SU-DHL-6 (cell line): Measurements from ENCODE around the gene SLC35B2.
A peak's percentile ranks its signal among the peaks of the same experiment; 100 is the strongest.

ENCODE experiments used
- H2AFZ ChIP-seq: fragments of 200-600 bp; sonication (generic); 2 replicates; pipeline ENCODE4 v1.6.1; 2014; ENCODE audit warnings: low read depth, mild to moderate bottlenecking, moderate library complexity, mixed read lengths, antibody characterized with exemption, low read length; ENCODE audit not compliant: severe bottlenecking
- H3F3A ChIP-seq: fragments of 200-600 bp; shearing (Covaris generic); 2 replicates; pipeline ENCODE4 v1.6.0; 2016; ENCODE audit warnings: antibody characterized with exemption, mild to moderate bottlenecking; ENCODE audit not compliant: insufficient read depth
- H3K27ac ChIP-seq: fragments of 200-600 bp; sonication (generic); 2 replicates; pipeline ENCODE4 v1.5.1; 2016; ENCODE audit warnings: low read depth, mild to moderate bottlenecking, low read length, moderate library complexity, mixed read lengths
- H3K27me3 ChIP-seq: fragments of 200-600 bp; sonication (generic), shearing (Covaris generic); 2 replicates; pipeline ENCODE4 v1.6.0; 2014; ENCODE audit warnings: mild to moderate bottlenecking, low read length
- H3K36me3 ChIP-seq: fragments of 200-600 bp; sonication (generic); 2 replicates; pipeline ENCODE4 v1.6.1; 2014; ENCODE audit warnings: mild to moderate bottlenecking, low read length, mixed read lengths
- H3K4me2 ChIP-seq: fragments of 300-600, 200-600 bp; shearing (Covaris generic), sonication (generic); 2 replicates; pipeline ENCODE4 v1.6.0; 2014; ENCODE audit warnings: low read length, low read depth, mild to moderate bottlenecking; ENCODE audit not compliant: poor library complexity, severe bottlenecking
- H3K4me3 ChIP-seq: fragments of 200-600 bp; sonication (generic); 2 replicates; pipeline ENCODE4 v1.5.1; 2014; ENCODE audit warnings: antibody characterized with exemption, low read length, mild to moderate bottlenecking, mixed read lengths; ENCODE audit not compliant: insufficient read depth, poor library complexity, severe bottlenecking
- H3K79me2 ChIP-seq: fragments of 200-600 bp; sonication (generic); 2 replicates; pipeline ENCODE4 v1.6.1; 2014; ENCODE audit warnings: mild to moderate bottlenecking, low read length, moderate library complexity; ENCODE audit not compliant: insufficient read depth
- H3K9ac ChIP-seq: fragments of 200-600 bp; sonication (generic); 2 replicates; pipeline ENCODE4 v1.7.0; 2014; ENCODE audit warnings: mild to moderate bottlenecking, low read length
- H3K9me2 ChIP-seq: fragments of 200-600 bp; sonication (generic); replicated peaks from 2 replicates; pipeline ENCODE4 v1.6.1; 2014; ENCODE audit warnings: low read length; ENCODE audit not compliant: insufficient read depth
- H3K9me3 ChIP-seq: fragments of 200-600 bp; sonication (generic); 2 replicates; pipeline ENCODE4 v1.6.1; 2014; ENCODE audit warnings: low read length, mixed read lengths; ENCODE audit not compliant: insufficient read depth
- H4K20me1 ChIP-seq: fragments of 200-600 bp; sonication (generic); 2 replicates; pipeline ENCODE4 v1.6.1; 2014; ENCODE audit warnings: low read depth, mild to moderate bottlenecking, antibody characterized with exemption, low read length, moderate library complexity, mixed read lengths
- CTCF ChIP-seq: fragments of 200-600 bp; sonication (generic); IDR thresholded peaks from one replicate; pipeline ENCODE4 v1.5.1; 2017; ENCODE audit warnings: antibody characterized with exemption, mild to moderate bottlenecking, low read length, moderate library complexity; ENCODE audit not compliant: insufficient read depth, poor library complexity, severe bottlenecking
- EZH2phosphoT487 ChIP-seq: fragments of 200-600 bp; sonication (generic), shearing (Covaris generic); conservative IDR thresholded peaks from 2 replicates; pipeline ENCODE4 v1.6.1; 2018; ENCODE audit warnings: mild to moderate bottlenecking, antibody characterized with exemption, low read length, moderate library complexity, mixed read lengths

SLC35B2 gene

GRCh38 chr6:44255105-44255808 is 2.1 kb downstream of the SLC35B2 start:
- peaks cover 26% of the 10 kb centered on the region for H3K36me3 ChIP-seq

GRCh38 chr6:44254191-44255104 is 2.9 kb downstream of the SLC35B2 start:
- no peak overlapping the region for H2AFZ ChIP-seq
- peak overlapping the region; percentile 83 for H3K4me2 ChIP-seq
- peaks cover 93% of the 10 kb centered on the region for H3F3A ChIP-seq
- peak overlapping the region; percentile 71 for H3K27ac ChIP-seq
- H4K20me1 ChIP-seq: peaks cover 30% of the 10 kb centered on the region; the same call in 1 of the 2 replicates
- H3K27me3 ChIP-seq: no peaks in the 10 kb centered on the region
- no peak overlapping the region for H3K4me3 ChIP-seq
- peaks cover 34% of the 10 kb centered on the region for H3K36me3 ChIP-seq
- TF ChIP-seq CTCF: no peak
- TF ChIP-seq EZH2phosphoT487: no peak
- H3K79me2 ChIP-seq: peaks cover 20% of the 10 kb centered on the region
- H3K9ac ChIP-seq: no peak overlapping the region
- no peaks in the 10 kb centered on the region for H3K9me3 ChIP-seq
- no peaks in the 10 kb centered on the region for H3K9me2 ChIP-seq

More at GRCh38 chr6:44255105-44255808, 2.1 kb downstream of the SLC35B2 start:
- Histone ChIP-seq H3K9ac (peak overlapping the region; percentile 85), H3K27ac (peak overlapping the region; percentile 71), H3K4me3 (peak overlapping the region; percentile 81), H3K4me2 (peak overlapping the region; percentile 83), H3K79me2 (peaks cover 12% of the 10 kb centered on the region; the same call in 1 of the 2 replicates), H4K20me1 (peaks cover 22% of the 10 kb centered on the region; the same call in 1 of the 2 replicates), H3K9me2 (no peaks in the 10 kb centered on the region), H3K27me3 (no peaks in the 10 kb centered on the region), H3K9me3 (no peaks in the 10 kb centered on the region), H3F3A (peaks cover 85% of the 10 kb centered on the region), H2AFZ (no peak overlapping the region)
- TF ChIP-seq CTCF (no peak), EZH2phosphoT487 (no peak)

GRCh38 chr6:44253307-44254101 is 3.8 kb downstream of the SLC35B2 start:
- Histone ChIP-seq H3K9me2 (no peaks in the 10 kb centered on the region), H2AFZ (no peak overlapping the region), H4K20me1 (peaks cover 39% of the 10 kb centered on the region), H3K79me2 (peaks cover 30% of the 10 kb centered on the region), H3K4me3 (no peak overlapping the region), H3K27ac (peak overlapping the region; percentile 71; the same call in 1 of the 2 replicates), H3K27me3 (no peaks in the 10 kb centered on the region), H3K9ac (no peak overlapping the region), H3K9me3 (no peaks in the 10 kb centered on the region), H3K4me2 (peak overlapping the region; percentile 83), H3F3A (peaks cover 95% of the 10 kb centered on the region), H3K36me3 (peaks cover 44% of the 10 kb centered on the region)
- TF ChIP-seq CTCF (peak; percentile 85), EZH2phosphoT487 (no peak)
